Measurements from ENCODE around the gene GRK6.
"Not testable (repeated sequence)": the region's sequence is repeated elsewhere in the genome, so short reads cannot be mapped to it uniquely, and the experiment has no call there.

GRK6 gene

GRCh38 chr5:177483994-177484901 is 57.8 kb downstream of the GRK6 start:
- Mint-ChIP-seq H3K36me3 (no peaks in the 10 kb centered on the region), H3K9me3 (ENCODE audit: low read depth) (no peaks in the 10 kb centered on the region), H3K27ac (no peak overlapping the region), H3K27me3 (no peaks in the 10 kb centered on the region), H3K4me3 (no peak overlapping the region), H3K4me1 (ENCODE audit: low read depth) (peaks cover 9% of the 10 kb centered on the region)

GRCh38 chr5:177484902-177485549 is 58.5 kb downstream of the GRK6 start:
- Mint-ChIP-seq H3K4me1 (ENCODE audit: low read depth) (peaks cover 2% of the 10 kb centered on the region), H3K9me3 (ENCODE audit: low read depth) (no peaks in the 10 kb centered on the region), H3K36me3 (no peaks in the 10 kb centered on the region), H3K27ac (no peak overlapping the region), H3K27me3 (no peaks in the 10 kb centered on the region), H3K4me3 (no peak overlapping the region)

DNA sequence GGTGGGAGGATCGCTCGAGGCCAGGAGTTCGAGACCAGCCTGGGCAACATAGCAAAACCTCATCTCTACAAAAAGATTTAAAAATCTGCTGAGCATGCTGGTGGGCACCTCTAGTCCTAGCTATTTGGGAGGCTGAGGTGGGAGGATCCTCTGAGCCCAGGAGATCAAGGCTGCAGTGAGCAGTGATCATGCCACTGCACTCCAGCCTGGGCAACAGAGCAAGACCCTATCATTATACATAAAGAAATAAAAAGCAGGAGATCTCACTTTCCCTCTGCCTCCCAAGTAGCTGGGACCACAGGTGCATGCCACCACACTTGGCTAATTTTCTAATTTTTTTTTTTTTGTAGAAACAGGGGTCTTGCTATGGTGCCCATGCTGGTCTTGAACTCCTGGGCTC is 59.3 kb downstream of the GRK6 start:
- not testable (repeated sequence) for H3K4me3 Mint-ChIP-seq; H3K4me1 Mint-ChIP-seq (ENCODE audit: low read depth); H3K27ac Mint-ChIP-seq; H3K9me3 Mint-ChIP-seq (ENCODE audit: low read depth); H3K27me3 Mint-ChIP-seq; H3K36me3 Mint-ChIP-seq

GRCh38 chr5:177486256-177486655 is 59.8 kb downstream of the GRK6 start:
- Mint-ChIP-seq H3K27ac (no peak overlapping the region), H3K9me3 (ENCODE audit: low read depth) (no peaks in the 10 kb centered on the region), H3K4me1 (ENCODE audit: low read depth) (no peaks in the 10 kb centered on the region), H3K4me3 (no peak overlapping the region), H3K27me3 (no peaks in the 10 kb centered on the region), H3K36me3 (no peaks in the 10 kb centered on the region)

DNA sequence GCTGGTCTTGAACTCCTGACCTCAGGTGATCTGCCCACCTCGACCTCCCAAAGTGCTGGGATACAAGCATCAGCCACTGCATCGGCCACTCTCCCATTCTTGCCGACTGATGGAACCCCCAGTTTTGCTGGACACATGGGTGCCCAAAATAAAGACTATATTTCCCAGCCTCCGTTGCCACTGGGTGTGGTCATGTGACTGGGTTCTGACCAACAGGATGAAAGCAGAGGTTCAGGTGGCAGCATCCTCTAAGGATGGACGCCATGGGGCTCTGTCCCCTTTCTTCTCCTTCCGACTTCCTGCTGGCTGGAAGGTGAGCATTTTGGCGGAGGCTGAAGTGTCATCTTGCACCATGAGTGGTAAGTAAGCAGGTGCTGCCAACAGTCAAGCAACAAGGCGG is 60.7 kb downstream of the GRK6 start:
- no peaks in the 10 kb centered on the region for H3K4me1 Mint-ChIP-seq (ENCODE audit: low read depth)
- H3K36me3 Mint-ChIP-seq: no peaks in the 10 kb centered on the region
- H3K27ac Mint-ChIP-seq: no peak overlapping the region
- no peaks in the 10 kb centered on the region for H3K9me3 Mint-ChIP-seq (ENCODE audit: low read depth)
- no peak overlapping the region for H3K4me3 Mint-ChIP-seq
- no peaks in the 10 kb centered on the region for H3K27me3 Mint-ChIP-seq

DNA sequence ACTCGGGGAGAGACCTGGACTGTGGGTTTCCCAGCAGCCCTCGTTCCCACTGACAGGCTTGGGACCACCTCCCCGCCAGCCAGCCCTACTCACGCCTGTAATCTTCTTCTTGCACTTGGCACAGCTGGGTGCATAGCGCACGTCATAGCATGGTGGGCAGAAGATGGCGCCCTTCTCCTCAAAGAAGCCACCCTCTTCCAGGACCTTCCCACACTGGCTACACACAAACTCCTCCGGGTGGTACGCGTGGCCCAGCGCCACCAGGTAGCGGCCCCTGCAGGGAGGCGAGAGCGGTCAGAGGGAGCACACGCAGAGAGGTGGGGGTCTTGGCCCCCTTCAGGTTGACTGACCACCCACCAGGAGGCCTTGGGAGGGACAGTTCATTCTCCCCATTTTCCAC is 61.5 kb downstream of the GRK6 start:
- Mint-ChIP-seq H3K4me1 (ENCODE audit: low read depth) (no peaks in the 10 kb centered on the region), H3K36me3 (no peaks in the 10 kb centered on the region), H3K9me3 (ENCODE audit: low read depth) (no peaks in the 10 kb centered on the region), H3K4me3 (no peak overlapping the region), H3K27ac (no peak overlapping the region), H3K27me3 (no peaks in the 10 kb centered on the region)

GRCh38 chr5:177489119-177489716 is 62.7 kb downstream of the GRK6 start:
- peaks cover 8% of the 10 kb centered on the region for H3K4me1 Mint-ChIP-seq (ENCODE audit: low read depth)
- H3K27ac Mint-ChIP-seq: no peak overlapping the region
- no peak overlapping the region for H3K4me3 Mint-ChIP-seq
- no peaks in the 10 kb centered on the region for H3K9me3 Mint-ChIP-seq (ENCODE audit: low read depth)
- H3K27me3 Mint-ChIP-seq: no peaks in the 10 kb centered on the region
- no peaks in the 10 kb centered on the region for H3K36me3 Mint-ChIP-seq

GRCh38 chr5:177490311-177490991 is 64.0 kb downstream of the GRK6 start:
- Mint-ChIP-seq H3K9me3 (ENCODE audit: low read depth) (no peaks in the 10 kb centered on the region), H3K27me3 (no peaks in the 10 kb centered on the region), H3K4me3 (no peak overlapping the region), H3K4me1 (ENCODE audit: low read depth) (peaks cover 11% of the 10 kb centered on the region), H3K27ac (no peak overlapping the region), H3K36me3 (no peaks in the 10 kb centered on the region)

- Mint-ChIP-seq H3K27ac (no peak overlapping the region), H3K4me3 (no peak overlapping the region), H3K9me3 (ENCODE audit: low read depth) (no peaks in the 10 kb centered on the region), H3K4me1 (ENCODE audit: low read depth) (peaks cover 15% of the 10 kb centered on the region), H3K36me3 (no peaks in the 10 kb centered on the region), H3K27me3 (no peaks in the 10 kb centered on the region)
These were observed 64.5 kb downstream of the GRK6 start for GRCh38 chr5:177490992-177491391.

GRCh38 chr5:177491429-177491945 is 65.0 kb downstream of the GRK6 start:
- no peak overlapping the region for H3K27ac Mint-ChIP-seq
- H3K9me3 Mint-ChIP-seq (ENCODE audit: low read depth): no peaks in the 10 kb centered on the region
- H3K4me3 Mint-ChIP-seq: no peak overlapping the region
- peaks cover 17% of the 10 kb centered on the region for H3K4me1 Mint-ChIP-seq (ENCODE audit: low read depth)
- no peaks in the 10 kb centered on the region for H3K27me3 Mint-ChIP-seq
- H3K36me3 Mint-ChIP-seq: no peaks in the 10 kb centered on the region

DNA sequence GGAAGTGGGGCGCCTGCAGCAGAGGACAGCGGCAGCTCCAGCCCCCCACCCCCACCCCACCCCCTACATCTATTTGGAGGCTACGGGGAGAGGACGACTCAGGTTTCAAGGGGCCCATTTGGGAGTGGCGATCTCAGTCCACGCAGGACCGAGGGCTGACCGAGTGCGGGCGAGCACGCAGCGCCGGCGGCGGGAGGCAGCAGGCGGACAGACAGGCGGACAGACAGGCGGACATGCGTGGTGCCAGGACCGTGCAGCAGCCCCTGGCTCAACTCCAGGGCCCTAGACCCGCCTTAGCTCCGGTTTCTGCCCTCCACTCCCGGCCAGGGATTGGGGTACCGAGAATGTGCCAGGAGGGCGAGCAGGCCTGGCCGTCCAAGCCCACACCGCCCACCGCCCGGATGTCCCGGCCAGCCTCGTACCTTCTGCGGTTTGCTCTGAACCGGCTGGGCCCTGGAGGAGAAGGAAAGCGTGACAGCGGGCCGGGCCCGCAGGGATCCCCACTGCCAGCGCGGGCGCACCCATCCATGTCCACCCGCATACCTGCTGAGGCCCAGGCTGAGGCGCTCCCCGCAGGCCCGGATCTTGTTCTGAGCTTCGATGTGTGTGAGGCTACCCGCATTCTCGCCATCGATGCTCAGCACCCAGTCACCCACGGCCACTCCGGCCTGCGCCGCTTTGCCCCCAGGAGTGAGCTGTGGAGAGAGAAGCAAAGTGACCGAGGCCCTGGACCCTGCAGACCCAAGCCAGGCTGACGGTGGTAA is 65.7 kb downstream of the GRK6 start:
- H3K27ac Mint-ChIP-seq: no peak overlapping the region
- no peaks in the 10 kb centered on the region for H3K36me3 Mint-ChIP-seq
- H3K4me1 Mint-ChIP-seq (ENCODE audit: low read depth): peaks cover 17% of the 10 kb centered on the region
- H3K27me3 Mint-ChIP-seq: no peaks in the 10 kb centered on the region
- H3K9me3 Mint-ChIP-seq (ENCODE audit: low read depth): no peaks in the 10 kb centered on the region
- H3K4me3 Mint-ChIP-seq: no peak overlapping the region
